Activated CD4-positive, alpha-beta T cell treated with anti-CD3 and anti-CD28 coated beads, Interleukin-2, amount 10 ng/mL, durations not matched to agents 7 days and 5 days (primary cell): ENCODE measurements around the gene ZNF444. TPM values are rescaled to one million over a fixed set of nuclear protein-coding genes. Genes with fewer than 3 reads are reported as not detected.
"Not testable (repeated sequence)": the region's sequence is repeated elsewhere in the genome, so short reads cannot be mapped to it uniquely, and the experiment has no call there.

Experiments
- CTCF ChIA-PET: fragments of 350-600 bp; sonication (Branson Sonifier 250); formaldehyde crosslinking; loops from one replicate; lab custom pipeline; 2021; ENCODE audit warnings: antibody characterized with exemption; lab: Charles Lee
- POLR2A ChIA-PET: fragments of 350-600 bp; sonication (Branson Sonifier 250); formaldehyde crosslinking; loops from one replicate; lab custom pipeline; 2021; ENCODE audit warnings: antibody characterized with exemption; lab: Charles Lee
- DNase-seq: peaks from one replicate; pipeline ENCODE4 v3.0.0-alpha.2; 2020
- H3K27ac Mint-ChIP-seq: one replicate; pipeline ENCODE4 v1.8.0; 2021; ENCODE audit warnings: mild to moderate bottlenecking, moderate library complexity, mixed read lengths
- H3K27me3 Mint-ChIP-seq: one replicate; pipeline ENCODE4 v1.8.0; 2021; ENCODE audit warnings: mixed read lengths
- H3K36me3 Mint-ChIP-seq: one replicate; pipeline ENCODE4 v1.8.0; 2021; ENCODE audit warnings: low read depth, mixed read lengths
- H3K4me1 Mint-ChIP-seq: one replicate; pipeline ENCODE4 v1.8.0; 2021; ENCODE audit warnings: mixed read lengths
- H3K4me3 Mint-ChIP-seq: one replicate; pipeline ENCODE4 v1.8.0; 2021; ENCODE audit warnings: mild to moderate bottlenecking, moderate library complexity, mixed read lengths
- H3K9me3 Mint-ChIP-seq: one replicate; pipeline ENCODE4 v1.8.0; 2021; ENCODE audit warnings: mixed read lengths
- total RNA-seq, 2 experiments: library from RNA; stranded (reverse); gene quantifications; one replicate each; pipeline ENCODE4 v1.2.3, GENCODE V29; 2021

ZNF444 gene
- total RNA-seq: 10 to 100 TPM; 26.5 to 34.6 TPM

- Mint-ChIP-seq H3K27ac (peak within 1 kb of the TSS; percentile 92), H3K9me3 (no peaks in the 10 kb centered on the region), H3K36me3 (no peaks in the 10 kb centered on the region), H3K4me1 (peaks cover 39% of the 10 kb centered on the region), H3K27me3 (no peaks in the 10 kb centered on the region), H3K4me3 (peak within 1 kb of the TSS; percentile 78)
- CTCF ChIA-PET: interaction anchor here (1.0 to 1.7 kb wide), 2 partner anchors 9 to 15 kb away, joined by 4 read pairs; no protein-coding TSS in a partner anchor
- DNase-seq: peak; percentile 100
- POLR2A ChIA-PET: interaction anchor here (0.6 kb wide), 1 partner anchor 20 kb away, joined by 3 read pairs; no protein-coding TSS in a partner anchor
These were observed at the start of gene ZNF444 for GRCh38 chr19:56140583-56141416. Gene ZNF444, plus strand, starts transcription at chr19:56141287. Its CDS starts 5,625 bp downstream, at chr19:56146912.

DNA sequence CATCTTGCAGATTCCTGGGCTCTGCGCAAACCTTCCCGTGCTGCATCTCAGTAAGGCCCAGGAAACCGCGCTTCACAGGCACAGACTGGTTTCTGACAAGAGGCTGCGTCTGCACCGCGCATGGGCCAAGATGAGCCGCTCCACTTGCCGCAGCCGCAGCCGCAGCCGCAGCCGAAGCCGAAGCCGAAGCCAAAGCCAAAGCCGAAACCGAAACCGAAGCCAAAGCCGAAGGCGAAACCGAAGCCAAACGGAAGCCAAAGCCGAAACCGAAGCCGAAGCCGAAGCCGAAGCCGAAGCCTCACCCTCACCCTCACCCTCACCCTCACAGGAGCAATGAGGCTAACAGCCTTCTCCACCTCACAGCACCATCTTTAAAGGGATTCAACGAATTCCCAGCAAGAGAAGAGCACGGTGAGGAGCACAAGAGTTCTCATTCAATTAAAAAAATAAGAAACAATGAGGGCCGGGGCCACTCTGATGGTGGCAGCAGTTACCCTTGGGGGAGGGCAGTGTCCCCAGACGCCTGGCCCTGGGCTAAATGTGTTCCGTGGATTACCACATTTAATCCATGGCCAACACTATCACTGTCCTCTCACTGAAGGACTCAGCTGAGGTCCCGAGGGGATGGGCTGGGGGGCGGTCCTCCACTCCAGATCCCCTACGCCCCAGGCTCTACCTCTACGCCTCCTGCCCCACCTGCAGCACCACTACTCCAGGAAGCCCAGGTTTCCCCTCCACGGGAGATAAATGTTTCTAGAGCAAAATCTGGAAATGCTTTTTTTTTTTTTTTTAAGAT lies 49.1 kb upstream of the ZNF444 start:
- H3K9me3 Mint-ChIP-seq: peaks cover 9% of the 10 kb centered on the region
- CTCF ChIA-PET: interaction anchor here (0.8 kb wide), 1 partner anchor 13 kb away, joined by 3 read pairs; no protein-coding TSS in a partner anchor
- H3K27me3 Mint-ChIP-seq: no peaks in the 10 kb centered on the region
- H3K4me3 Mint-ChIP-seq: no peak overlapping the region
- no peak for DNase-seq
- H3K36me3 Mint-ChIP-seq: peaks cover 33% of the 10 kb centered on the region
- no peak overlapping the region for H3K27ac Mint-ChIP-seq
- POLR2A ChIA-PET: no interaction called here
- no peaks in the 10 kb centered on the region for H3K4me1 Mint-ChIP-seq

DNA sequence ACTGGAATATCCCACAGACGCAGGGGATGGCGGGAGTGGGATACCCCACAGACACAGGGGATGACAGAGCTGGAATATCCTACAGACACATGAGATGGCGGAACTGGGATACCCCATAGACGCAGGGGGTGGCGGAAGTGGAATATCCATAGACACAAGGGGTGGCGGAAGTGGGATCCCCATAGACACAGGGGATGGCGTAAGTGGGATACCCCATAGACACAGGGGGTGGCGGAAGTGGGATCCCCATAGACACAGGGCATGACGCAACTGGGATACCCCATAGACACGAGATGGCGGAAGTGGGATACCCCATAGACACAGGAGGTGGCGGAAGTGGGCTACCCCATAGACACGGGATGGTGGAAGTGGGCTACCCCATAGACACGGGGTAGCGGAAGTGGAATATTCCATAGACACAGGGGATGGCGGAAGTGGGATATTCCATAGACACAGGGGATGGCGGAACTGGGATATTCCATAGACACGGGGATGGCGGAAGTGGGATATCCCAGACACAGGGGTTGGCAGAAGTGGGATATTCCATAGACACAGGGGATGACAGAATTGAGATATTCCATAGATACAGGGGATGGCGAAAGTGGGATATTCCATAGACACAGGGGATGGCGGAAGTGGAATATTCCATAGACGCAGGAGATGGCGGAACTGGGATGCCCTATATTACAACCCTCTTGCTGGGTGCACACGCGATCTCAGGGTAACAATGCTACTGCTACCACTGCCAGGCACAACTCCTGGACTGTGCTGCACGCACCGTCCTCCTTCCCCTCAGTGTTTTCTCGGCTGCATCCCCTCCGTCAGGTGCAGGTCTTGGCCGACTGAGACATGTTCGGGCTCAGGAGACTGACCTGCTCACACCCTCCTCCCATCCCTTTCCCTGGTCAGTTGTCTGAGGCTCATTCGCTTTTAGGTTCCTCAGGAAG lies 48.1 kb upstream of the ZNF444 start:
- CTCF ChIA-PET: no interaction called here
- no peak overlapping the region for H3K27ac Mint-ChIP-seq
- H3K4me1 Mint-ChIP-seq: no peaks in the 10 kb centered on the region
- DNase-seq: no peak
- peaks cover 9% of the 10 kb centered on the region for H3K9me3 Mint-ChIP-seq
- peaks cover 33% of the 10 kb centered on the region for H3K36me3 Mint-ChIP-seq
- POLR2A ChIA-PET: no interaction called here
- no peak overlapping the region for H3K4me3 Mint-ChIP-seq
- no peaks in the 10 kb centered on the region for H3K27me3 Mint-ChIP-seq

DNA sequence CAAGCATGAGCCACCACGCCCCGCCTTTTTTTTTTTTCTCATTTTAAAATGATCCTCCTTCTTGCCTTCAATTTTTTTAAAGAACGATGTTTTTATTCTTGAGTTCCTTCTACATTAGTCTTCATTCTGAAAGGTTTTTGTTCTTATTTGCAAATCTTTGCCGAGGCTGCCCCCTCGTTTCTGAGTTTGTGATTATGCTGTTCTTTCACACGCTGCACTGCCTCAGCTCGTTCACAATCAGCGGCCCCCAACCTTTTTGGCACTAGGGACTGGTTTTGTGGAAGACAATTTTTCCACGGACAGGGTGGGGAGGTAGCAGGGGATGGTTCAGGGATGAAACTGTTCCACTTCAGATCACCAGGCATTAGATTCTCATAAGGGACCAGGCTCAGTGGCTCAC lies 46.6 kb upstream of the ZNF444 start:
- no peak for DNase-seq
- no peak overlapping the region for H3K4me3 Mint-ChIP-seq
- H3K27me3 Mint-ChIP-seq: no peaks in the 10 kb centered on the region
- POLR2A ChIA-PET: no interaction called here
- no peaks in the 10 kb centered on the region for H3K4me1 Mint-ChIP-seq
- no peak overlapping the region for H3K27ac Mint-ChIP-seq
- CTCF ChIA-PET: no interaction called here
- H3K36me3 Mint-ChIP-seq: peaks cover 28% of the 10 kb centered on the region
- H3K9me3 Mint-ChIP-seq: peaks cover 9% of the 10 kb centered on the region

DNA sequence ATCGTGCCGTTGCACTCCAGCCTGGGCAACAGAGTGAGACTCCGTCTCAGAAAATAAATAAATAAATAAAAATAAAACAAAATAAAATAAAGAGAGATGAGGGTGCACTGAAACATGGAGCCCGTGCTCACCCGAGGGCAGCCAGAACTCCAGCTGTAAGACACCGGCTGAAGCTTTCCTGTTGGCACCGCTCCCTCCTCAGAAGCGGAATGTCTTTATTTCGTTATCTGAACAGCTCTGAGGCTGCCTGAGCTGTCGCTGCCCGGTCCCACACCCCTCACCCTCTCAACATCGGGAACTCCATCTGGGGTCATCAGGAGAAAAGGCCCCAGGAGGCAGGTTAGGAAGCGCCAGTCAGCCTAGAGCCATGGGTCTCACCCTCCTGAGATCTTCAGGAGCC lies 44.4 kb upstream of the ZNF444 start:
- Mint-ChIP-seq H3K9me3 (peaks cover 9% of the 10 kb centered on the region), H3K36me3 (peaks cover 31% of the 10 kb centered on the region), H3K4me3 (no peak overlapping the region), H3K27ac (no peak overlapping the region), H3K27me3 (no peaks in the 10 kb centered on the region), H3K4me1 (no peaks in the 10 kb centered on the region)
- CTCF ChIA-PET: interaction anchor here (1.0 kb wide), 1 partner anchor 28 kb away, joined by 3 read pairs; no protein-coding TSS in a partner anchor
- no peak for DNase-seq
- POLR2A ChIA-PET: interaction anchor here (0.8 kb wide), 1 partner anchor 414 kb away, joined by 4 read pairs; no protein-coding TSS in a partner anchor

DNA sequence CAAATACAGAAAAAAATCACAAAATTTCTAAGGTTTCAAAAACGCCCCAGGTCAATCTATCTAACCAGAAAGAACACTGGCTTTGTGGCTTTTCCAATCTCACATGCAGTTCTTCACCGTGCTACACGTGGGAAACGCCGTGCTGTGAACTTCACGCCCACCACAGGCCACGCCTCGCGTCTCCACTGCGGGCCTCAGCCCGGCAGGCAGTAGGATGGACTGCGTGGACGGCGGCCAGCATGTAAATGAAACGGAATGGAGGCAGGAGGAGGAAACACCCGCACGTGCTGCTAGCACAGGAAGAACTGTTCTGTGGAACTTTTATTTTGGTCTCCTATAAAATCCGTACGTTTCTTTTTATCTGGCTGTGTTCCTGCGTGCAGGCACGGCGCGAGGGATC lies 43.8 kb upstream of the ZNF444 start:
- Mint-ChIP-seq H3K27me3 (no peaks in the 10 kb centered on the region), H3K4me3 (no peak overlapping the region), H3K9me3 (peaks cover 9% of the 10 kb centered on the region), H3K27ac (no peak overlapping the region), H3K4me1 (no peaks in the 10 kb centered on the region), H3K36me3 (peaks cover 31% of the 10 kb centered on the region)
- no peak for DNase-seq
- POLR2A ChIA-PET: no interaction called here
- CTCF ChIA-PET: no interaction called here

DNA sequence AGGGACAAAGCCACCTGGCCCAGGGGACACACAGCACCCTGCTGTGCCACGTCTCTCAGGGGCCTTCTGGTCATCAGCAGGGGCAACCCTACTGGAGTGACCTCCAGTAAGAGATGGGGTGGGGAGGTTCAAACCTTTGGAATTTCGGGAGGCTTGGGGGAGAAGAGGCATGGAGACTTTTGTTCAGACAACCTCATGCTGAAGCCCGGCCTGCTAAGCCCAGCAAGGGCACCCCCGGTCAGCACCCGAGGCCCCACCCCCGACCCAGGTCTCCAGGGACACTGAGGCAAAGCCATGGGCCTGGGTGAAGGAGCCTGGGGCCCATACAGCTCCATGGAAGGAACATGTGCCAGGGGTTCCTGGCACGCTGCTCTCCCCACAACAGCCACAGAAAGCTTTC lies 43.3 kb upstream of the ZNF444 start:
- ChIA-PET CTCF (no interaction called here), POLR2A (no interaction called here)
- Mint-ChIP-seq H3K36me3 (peaks cover 29% of the 10 kb centered on the region), H3K4me1 (no peaks in the 10 kb centered on the region), H3K27ac (no peak overlapping the region), H3K9me3 (peaks cover 8% of the 10 kb centered on the region), H3K4me3 (no peak overlapping the region), H3K27me3 (no peaks in the 10 kb centered on the region)
- DNase-seq: no peak

GRCh38 chr19:56098237-56098636 lies 42.9 kb upstream of the ZNF444 start:
- POLR2A ChIA-PET, H3K4me1 Mint-ChIP-seq, DNase-seq, H3K9me3 Mint-ChIP-seq, H3K4me3 Mint-ChIP-seq, H3K27ac Mint-ChIP-seq, CTCF ChIA-PET, H3K27me3 Mint-ChIP-seq: not testable (repeated sequence)
- peaks cover 25% of the 10 kb centered on the region for H3K36me3 Mint-ChIP-seq

DNA sequence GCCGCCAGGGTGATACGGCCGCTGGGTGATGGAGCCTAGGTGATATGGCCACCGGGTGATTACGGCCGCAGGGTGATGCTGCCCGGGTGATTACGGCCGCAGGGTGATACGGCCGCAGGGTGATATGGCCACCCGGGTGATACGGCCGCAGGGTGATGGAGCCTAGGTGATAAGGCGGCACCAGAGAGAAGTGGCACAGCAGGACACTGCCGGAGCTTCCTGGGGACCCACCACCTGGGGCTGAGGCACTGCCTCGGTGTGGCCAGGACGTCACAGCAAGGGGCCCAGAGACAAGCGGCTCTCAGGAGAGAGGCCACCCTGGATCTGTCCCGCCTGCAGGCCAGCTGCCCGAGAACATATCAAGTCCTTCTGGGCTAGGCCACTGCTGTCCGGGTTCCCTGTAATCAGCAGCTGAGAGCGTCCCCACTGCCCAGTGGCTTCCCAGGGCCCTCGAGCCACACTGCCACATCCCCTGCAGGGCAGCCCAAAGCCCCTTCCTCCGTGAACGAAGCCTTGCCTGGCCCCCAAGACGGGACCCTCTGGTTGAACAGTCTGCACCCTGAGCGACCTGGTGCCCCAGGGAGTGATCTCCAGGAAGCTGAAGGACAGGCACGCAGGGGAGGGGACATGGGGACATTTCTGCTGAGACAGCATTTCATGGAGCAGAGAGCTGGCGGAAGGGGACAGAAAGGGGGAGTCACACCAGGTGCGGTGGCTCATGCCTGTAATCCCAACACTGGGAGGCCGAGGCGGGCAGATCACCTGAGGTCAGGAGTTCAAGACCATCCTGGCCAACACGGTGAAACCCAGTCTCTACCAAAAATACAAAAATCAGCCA lies 42.1 kb upstream of the ZNF444 start:
- Mint-ChIP-seq H3K9me3 (no peaks in the 10 kb centered on the region), H3K27ac (no peak overlapping the region), H3K4me3 (no peak overlapping the region), H3K27me3 (no peaks in the 10 kb centered on the region), H3K36me3 (peaks cover 18% of the 10 kb centered on the region), H3K4me1 (no peaks in the 10 kb centered on the region)
- CTCF ChIA-PET: interaction anchor here (0.7 kb wide), 1 partner anchor 483 kb away, joined by 3 read pairs; no protein-coding TSS in a partner anchor
- POLR2A ChIA-PET: no interaction called here
- no peak for DNase-seq

DNA sequence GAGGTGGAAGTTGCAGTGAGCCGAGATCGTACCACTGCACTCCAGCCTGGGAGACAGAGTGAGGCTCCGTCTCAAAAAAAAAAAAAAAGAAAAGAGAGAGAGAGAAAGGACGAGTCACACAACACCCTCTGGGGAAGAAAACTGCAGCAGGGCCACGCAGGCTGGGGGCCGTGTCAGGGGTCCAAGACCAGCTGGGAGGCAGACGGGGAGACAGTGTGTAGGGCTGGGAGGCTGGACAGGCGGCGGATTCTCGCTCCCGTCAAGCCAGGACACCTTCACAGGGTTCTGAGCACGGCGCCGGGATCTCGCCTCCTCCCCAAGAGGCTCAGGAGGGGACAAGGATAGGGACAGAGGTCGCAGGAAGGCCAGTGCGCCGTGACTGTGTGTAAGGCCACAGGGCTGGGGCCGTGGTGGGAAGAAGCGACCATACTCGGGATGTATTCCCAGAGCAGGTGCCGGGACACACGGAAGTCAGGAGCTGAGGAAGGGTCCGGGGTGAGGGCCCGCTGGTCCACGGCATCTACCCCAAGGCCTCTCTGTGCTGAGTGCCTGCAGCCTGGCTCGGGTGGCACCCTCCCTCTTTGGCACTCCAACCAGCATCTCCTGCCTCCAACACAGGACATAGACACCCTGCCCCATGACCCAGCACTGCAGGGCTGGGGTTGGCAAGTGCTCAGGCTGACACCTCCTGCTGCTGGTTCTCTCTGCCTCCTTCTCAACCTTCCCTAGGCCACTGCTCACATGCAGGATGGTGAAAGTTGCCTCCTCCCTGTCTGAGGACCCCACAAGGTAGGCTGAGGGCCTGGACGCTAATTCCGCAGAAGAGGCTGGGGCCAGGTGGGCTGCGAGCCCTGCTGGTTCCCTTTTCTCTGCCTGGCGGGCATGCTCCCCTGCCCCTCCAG lies 41.2 kb upstream of the ZNF444 start:
- DNase-seq: no peak

GRCh38 chr19:56101095-56101494 lies 40.0 kb upstream of the ZNF444 start:
- Mint-ChIP-seq H3K27ac (no peak overlapping the region), H3K4me1 (peaks cover 9% of the 10 kb centered on the region), H3K9me3 (no peaks in the 10 kb centered on the region), H3K36me3 (peaks cover 5% of the 10 kb centered on the region), H3K27me3 (no peaks in the 10 kb centered on the region), H3K4me3 (no peak overlapping the region)
- ChIA-PET CTCF (no interaction called here), POLR2A (no interaction called here)
- no peak for DNase-seq

More for the DNA sequence above, 41.2 kb upstream of the ZNF444 start:
- Mint-ChIP-seq H3K4me1 (no peaks in the 10 kb centered on the region), H3K27ac (no peak overlapping the region), H3K4me3 (no peak overlapping the region), H3K36me3 (peaks cover 14% of the 10 kb centered on the region), H3K27me3 (no peaks in the 10 kb centered on the region), H3K9me3 (no peaks in the 10 kb centered on the region)
- POLR2A ChIA-PET: no interaction called here
- CTCF ChIA-PET: no interaction called here
